HK-2 (cell line): ENCODE data around the gene SLC17A9.

Experiments
- DNase-seq: peaks from one replicate; pipeline ENCODE4 v3.0.0-alpha.2; 2018; ENCODE audit not compliant: unreplicated experiment

The SLC17A9 gene

GRCh38 chr20:62982124-62983075 lies 29.9 kb downstream of the SLC17A9 start:
- DNase-seq: no peak

GRCh38 chr20:62983210-62983609 lies 30.7 kb downstream of the SLC17A9 start:
- no peak for DNase-seq

DNA sequence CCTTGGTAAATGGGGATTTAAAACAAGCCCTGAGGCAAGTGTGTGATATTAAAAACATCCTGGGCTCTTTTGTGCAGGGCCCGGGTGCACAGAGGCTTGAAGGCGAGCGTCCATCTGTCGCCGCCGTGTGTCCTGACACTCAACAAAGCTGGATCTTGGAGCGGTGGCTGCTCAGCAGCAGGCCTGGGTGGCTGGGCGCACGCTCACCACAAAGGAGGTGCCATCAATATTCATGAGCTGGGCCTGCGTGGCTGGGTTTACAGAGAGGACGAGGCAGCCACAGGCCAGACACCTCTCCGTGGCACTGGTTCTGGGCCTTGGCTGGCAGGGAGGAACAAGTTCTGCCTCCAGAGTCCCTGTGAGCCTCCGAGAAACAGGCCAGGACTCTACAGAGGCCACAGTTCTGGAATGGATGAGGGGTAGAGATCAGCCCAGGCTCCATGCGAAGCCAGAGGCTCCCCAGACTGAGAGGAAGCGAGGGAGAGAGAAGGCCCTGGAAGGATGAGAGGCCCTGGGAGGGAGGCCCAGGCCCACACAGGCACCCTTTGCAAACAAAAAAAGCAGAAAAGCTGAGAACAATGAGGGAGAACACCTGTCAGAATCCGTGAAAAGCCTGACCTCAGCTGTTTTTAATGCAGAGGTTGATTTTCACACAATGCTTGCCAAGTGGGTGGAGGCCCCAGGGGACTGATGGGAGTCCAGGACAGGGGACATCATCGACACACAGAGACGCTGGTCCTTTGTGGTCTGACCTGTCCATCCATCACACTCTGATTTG lies 32.3 kb downstream of the SLC17A9 start:
- DNase-seq: no peak

- DNase-seq: no peak
Measured at GRCh38 chr20:62985444-62985778, 32.9 kb downstream of the SLC17A9 start.

- no peak for DNase-seq
Measured at GRCh38 chr20:62986257-62986800, 33.8 kb downstream of the SLC17A9 start.

- DNase-seq: no peak
Measured at GRCh38 chr20:62987114-62987513, 34.6 kb downstream of the SLC17A9 start.

GRCh38 chr20:62989201-62989601 lies 36.7 kb downstream of the SLC17A9 start:
- no peak for DNase-seq

DNA sequence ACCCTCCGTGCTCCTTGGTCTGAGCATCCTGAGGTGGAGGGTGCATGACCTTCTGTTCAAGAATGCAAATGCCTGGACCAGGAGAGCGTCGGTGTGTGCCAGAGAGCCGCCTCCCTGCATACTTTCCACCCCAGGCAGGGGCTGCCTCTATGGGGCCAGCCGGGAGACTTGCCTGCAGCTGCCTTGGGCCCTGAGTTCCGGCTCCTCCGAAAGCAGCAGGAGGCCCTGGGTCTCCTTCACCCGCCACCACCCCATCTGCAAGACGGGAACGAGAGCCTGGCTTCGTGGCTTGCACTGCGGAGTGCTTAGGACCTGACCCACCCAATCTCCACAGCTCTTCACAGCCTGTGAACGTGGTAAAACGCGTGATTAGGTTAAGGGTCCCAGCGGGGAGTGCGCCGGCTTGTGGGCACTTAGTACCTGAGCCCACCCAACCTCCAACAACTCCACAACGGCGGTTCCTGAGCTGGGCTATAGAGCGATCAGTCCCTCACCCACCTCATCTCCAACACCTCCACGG lies 37.9 kb downstream of the SLC17A9 start:
- DNase-seq: no peak

DNA sequence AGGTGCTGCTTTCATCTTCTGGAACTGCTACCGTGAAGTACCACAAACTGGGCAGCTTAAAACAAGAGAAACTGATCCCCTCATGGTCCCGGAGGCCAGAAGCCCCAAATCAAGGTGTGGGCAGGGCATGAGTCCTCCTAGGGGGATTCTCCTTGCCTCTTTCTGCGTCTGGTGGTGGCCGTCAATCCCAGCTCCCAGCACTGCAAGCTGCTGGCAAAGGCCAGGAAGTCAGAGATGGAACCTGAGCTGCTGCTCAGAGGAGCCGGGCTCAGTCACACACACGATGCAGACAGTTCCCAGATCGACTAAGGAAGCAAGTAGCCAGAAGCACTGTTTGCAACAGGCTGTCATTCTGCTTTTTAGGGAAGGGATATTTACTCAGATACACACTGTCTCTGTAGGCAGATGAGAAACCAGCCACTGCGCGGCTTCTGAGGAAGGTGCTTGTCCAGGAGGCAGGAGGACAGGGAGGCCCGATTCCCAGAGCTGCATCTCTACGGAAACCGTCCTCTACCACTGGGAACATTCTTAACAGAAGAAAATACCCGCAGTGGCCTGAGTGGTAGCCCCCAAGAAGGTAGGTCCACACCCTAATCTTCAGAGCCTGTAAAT lies 38.8 kb downstream of the SLC17A9 start:
- no peak for DNase-seq

DNA sequence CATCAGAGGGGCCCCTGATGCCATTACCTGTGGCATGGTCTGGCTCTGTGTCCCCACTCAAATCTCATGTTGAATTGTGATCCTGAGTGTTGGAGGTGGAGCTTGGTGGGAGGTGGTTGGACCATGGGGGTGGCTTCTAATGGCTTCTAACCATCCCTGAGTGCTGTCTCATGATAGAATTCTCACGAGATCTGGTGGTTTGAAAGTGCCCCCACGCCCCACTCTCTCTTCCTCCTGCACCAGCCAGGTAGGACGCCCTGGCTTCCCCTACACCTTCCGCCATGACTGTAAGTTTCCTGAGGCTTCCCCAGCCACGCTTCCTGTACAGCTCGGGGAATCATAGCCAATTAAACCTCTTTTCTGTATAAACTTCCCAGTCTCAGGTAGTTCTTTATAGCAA lies 39.4 kb downstream of the SLC17A9 start:
- DNase-seq: no peak

DNA sequence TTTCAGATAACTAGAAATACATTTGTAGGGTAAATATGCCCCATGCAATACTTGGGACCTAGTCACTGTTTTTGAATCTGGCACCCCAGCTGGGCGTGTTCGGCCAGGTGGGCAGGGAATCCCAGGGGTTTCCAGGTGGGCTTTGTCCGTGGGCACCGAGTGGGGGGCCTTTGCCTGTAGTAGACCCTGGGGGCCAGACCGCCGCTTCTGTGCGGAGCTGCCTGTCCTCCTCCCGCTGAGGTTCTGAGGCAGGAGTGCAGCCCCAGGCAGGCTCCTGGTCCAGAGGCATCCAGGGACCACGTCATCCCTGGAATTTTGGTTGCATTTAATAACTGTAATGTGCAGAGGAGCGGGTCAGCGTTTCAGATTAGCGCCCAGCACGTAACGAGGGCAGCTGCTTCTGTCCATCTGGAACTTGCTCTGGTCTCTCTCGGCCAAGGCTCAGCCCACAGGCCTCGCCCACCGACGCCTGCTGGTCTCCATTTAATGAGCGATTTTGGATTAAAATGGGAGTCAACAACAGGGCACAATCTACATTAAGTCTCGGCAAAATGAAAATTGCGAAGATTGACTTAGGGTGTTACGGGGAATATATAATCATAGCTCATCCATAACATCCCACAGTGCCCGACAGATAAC lies 41.5 kb downstream of the SLC17A9 start:
- DNase-seq: no peak

GRCh38 chr20:62994869-62995281 lies 42.4 kb downstream of the SLC17A9 start:
- no peak for DNase-seq

- no peak for DNase-seq
Measured at GRCh38 chr20:62995481-62995880, 43.0 kb downstream of the SLC17A9 start.

- no peak for DNase-seq
Measured at GRCh38 chr20:62995898-62996595, 43.5 kb downstream of the SLC17A9 start.

- no peak for DNase-seq
Measured at GRCh38 chr20:62996596-62996982, 44.1 kb downstream of the SLC17A9 start.

DNA sequence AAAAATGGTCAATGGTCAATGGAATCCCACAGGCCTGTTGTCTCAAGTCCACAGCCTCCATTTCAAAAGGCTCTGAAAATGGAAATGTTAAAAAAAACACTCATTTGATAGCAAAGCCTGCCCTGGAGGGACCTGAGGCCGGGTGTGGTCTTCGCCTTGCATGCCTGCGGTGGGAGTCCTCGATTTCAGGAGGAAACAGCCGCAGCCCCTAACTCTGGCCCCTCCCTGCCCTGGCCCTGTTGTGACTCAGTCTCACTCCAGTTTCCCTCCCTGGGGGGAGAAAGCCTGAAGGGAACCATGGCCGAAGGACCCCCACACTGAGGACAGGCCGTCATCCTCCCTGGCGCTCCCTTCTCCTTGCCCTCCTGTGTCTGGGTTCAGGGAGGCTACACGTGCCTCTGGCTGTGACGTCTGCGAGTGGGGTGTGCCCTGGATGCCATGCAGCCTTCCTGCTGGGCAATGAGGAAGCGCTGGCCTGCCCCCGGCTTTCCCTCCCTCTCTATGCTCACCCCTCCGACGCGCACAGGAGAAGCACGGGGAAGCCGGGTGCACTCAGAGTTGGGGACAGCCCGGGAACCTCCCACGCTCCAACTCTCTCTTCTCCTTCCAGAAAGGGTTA lies 45.0 kb downstream of the SLC17A9 start:
- no peak for DNase-seq

GRCh38 chr20:62998449-62998848 lies 45.9 kb downstream of the SLC17A9 start:
- DNase-seq: no peak

DNA sequence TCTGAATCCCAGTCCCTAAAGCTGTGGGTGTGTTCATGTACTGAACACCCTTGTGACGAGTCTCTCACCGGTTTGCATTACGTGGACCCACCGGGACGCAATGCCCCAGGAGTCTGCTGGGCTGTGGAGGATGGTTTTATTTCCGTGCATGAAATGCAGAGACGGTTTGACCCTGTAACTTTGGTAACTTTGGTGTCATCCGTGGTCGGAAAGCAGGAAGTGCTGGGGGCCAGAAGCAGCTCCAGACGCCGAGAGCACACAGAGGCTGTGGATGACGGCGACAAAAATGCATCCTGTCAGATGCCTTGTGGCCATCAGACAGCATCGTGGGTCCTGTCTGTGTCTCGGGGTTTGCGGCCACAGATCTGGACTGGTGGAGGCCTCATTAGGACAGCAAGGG lies 47.1 kb downstream of the SLC17A9 start:
- DNase-seq: no peak

- DNase-seq: no peak
Measured at GRCh38 chr20:63000036-63000435, 47.5 kb downstream of the SLC17A9 start.

- no peak for DNase-seq
Measured at GRCh38 chr20:63000958-63001357, 48.4 kb downstream of the SLC17A9 start.
